T-helper 17 cell (primary cell): ENCODE measurements around the gene ASAP2. TPM values are rescaled to one million over a fixed set of nuclear protein-coding genes. Genes with fewer than 3 reads are reported as not detected.
A peak's percentile ranks its signal among the peaks of the same experiment; 100 is the strongest.
"Not testable (repeated sequence)": the region's sequence is repeated elsewhere in the genome, so short reads cannot be mapped to it uniquely, and the experiment has no call there.

Source experiments
- ATAC-seq: fragments of 150-1000 bp; cut with Tn5 transposase; 2 replicates; pipeline ENCODE4 v1.10.0; 2021; ENCODE audit warnings: mild to moderate bottlenecking, moderate library complexity
- DNase-seq, 3 donors: peaks; one replicate each; pipeline versions ENCODE4 v3.0.0 to v3.0.0-alpha.2; 2020 to 2021
- H3K9me3 ChIP-seq: one replicate; pipeline ENCODE4 v1.7.0; 2013; ENCODE audit warnings: low read length, mild to moderate bottlenecking; ENCODE audit not compliant: control insufficient read depth, poor library complexity, severe bottlenecking
- H3K27ac Mint-ChIP-seq: one replicate; pipeline ENCODE4 v1.8.0; 2022; ENCODE audit warnings: mild to moderate bottlenecking, moderate library complexity, mixed read lengths
- H3K27me3 Mint-ChIP-seq: one replicate; pipeline ENCODE4 v1.8.0; 2022; ENCODE audit warnings: mixed read lengths
- H3K36me3 Mint-ChIP-seq: one replicate; pipeline ENCODE4 v1.8.0; 2022; ENCODE audit warnings: low read depth, mixed read lengths
- H3K4me1 Mint-ChIP-seq: one replicate; pipeline ENCODE4 v1.8.0; 2022; ENCODE audit warnings: mild to moderate bottlenecking, mixed read lengths
- H3K4me3 Mint-ChIP-seq: one replicate; pipeline ENCODE4 v1.8.0; 2022; ENCODE audit warnings: mild to moderate bottlenecking, moderate library complexity, mixed read lengths
- total RNA-seq, 4 donors: library from RNA in 2 of 4; stranded (reverse) in 2 of 4; gene quantifications; one replicate each; pipeline ENCODE4 v1.2.3 and lab custom pipeline; 2022 to 2026

The ASAP2 gene
- total RNA-seq, 2 donors from 2014 or later, result 0.75 to 14.8 TPM

- ATAC-seq (no peak), DNase-seq (no peak)
Observed at GRCh38 chr2:9262671-9263171, 56.1 kb downstream of the ASAP2 start.

GRCh38 chr2:9263428-9263827 is 56.8 kb downstream of the ASAP2 start:
- H3K9me3 ChIP-seq, result no peaks in the 10 kb centered on the region
- Mint-ChIP-seq H3K4me3 (no peak overlapping the region), H3K36me3 (no peaks in the 10 kb centered on the region), H3K4me1 (peaks cover 10% of the 10 kb centered on the region), H3K27ac (peak overlapping the region; percentile 78), H3K27me3 (peaks cover 30% of the 10 kb centered on the region)
- ATAC-seq (no peak), DNase-seq (no peak)

More at GRCh38 chr2:9262671-9263171, 56.1 kb downstream of the ASAP2 start:
- H3K4me3 Mint-ChIP-seq, result no peak overlapping the region
- H3K9me3 ChIP-seq, result no peaks in the 10 kb centered on the region
- no peaks in the 10 kb centered on the region for H3K36me3 Mint-ChIP-seq
- peak overlapping the region; percentile 78 for H3K27ac Mint-ChIP-seq
- peaks cover 30% of the 10 kb centered on the region for H3K27me3 Mint-ChIP-seq
- peaks cover 10% of the 10 kb centered on the region for H3K4me1 Mint-ChIP-seq

- Mint-ChIP-seq H3K36me3 (no peaks in the 10 kb centered on the region), H3K4me1 (peaks cover 7% of the 10 kb centered on the region), H3K4me3 (no peak overlapping the region), H3K27ac (no peak overlapping the region), H3K27me3 (peaks cover 23% of the 10 kb centered on the region)
- no peaks in the 10 kb centered on the region for H3K9me3 ChIP-seq
- DNase-seq (no peak), ATAC-seq (no peak)
Observed at GRCh38 chr2:9264301-9264700, 57.7 kb downstream of the ASAP2 start.

GRCh38 chr2:9266711-9267110 is 60.1 kb downstream of the ASAP2 start:
- H3K4me1 Mint-ChIP-seq, result peaks cover 7% of the 10 kb centered on the region
- DNase-seq, result no peak
- peaks cover 11% of the 10 kb centered on the region for H3K27me3 Mint-ChIP-seq
- H3K36me3 Mint-ChIP-seq, result no peaks in the 10 kb centered on the region
- peak overlapping the region; percentile 67 for H3K27ac Mint-ChIP-seq
- H3K9me3 ChIP-seq, result no peaks in the 10 kb centered on the region
- no peak for ATAC-seq
- no peak overlapping the region for H3K4me3 Mint-ChIP-seq

GRCh38 chr2:9267286-9267685 is 60.7 kb downstream of the ASAP2 start:
- not testable (repeated sequence) for ATAC-seq, H3K4me1 Mint-ChIP-seq

GRCh38 chr2:9268301-9269080 is 61.9 kb downstream of the ASAP2 start:
- no peak for DNase-seq
- Mint-ChIP-seq H3K27ac (no peak overlapping the region), H3K4me3 (no peak overlapping the region), H3K27me3 (peaks cover 3% of the 10 kb centered on the region), H3K4me1 (peaks cover 2% of the 10 kb centered on the region), H3K36me3 (no peaks in the 10 kb centered on the region)
- H3K9me3 ChIP-seq, result no peaks in the 10 kb centered on the region
- no peak for ATAC-seq

More at GRCh38 chr2:9267286-9267685, 60.7 kb downstream of the ASAP2 start:
- not testable (repeated sequence) for H3K9me3 ChIP-seq, H3K4me3 Mint-ChIP-seq, DNase-seq, H3K27ac Mint-ChIP-seq, H3K36me3 Mint-ChIP-seq
- H3K27me3 Mint-ChIP-seq, result peaks cover 11% of the 10 kb centered on the region

GRCh38 chr2:9269295-9269694 is 62.7 kb downstream of the ASAP2 start:
- Mint-ChIP-seq H3K4me1 (no peaks in the 10 kb centered on the region), H3K36me3 (no peaks in the 10 kb centered on the region), H3K27me3 (no peaks in the 10 kb centered on the region), H3K4me3 (no peak overlapping the region), H3K27ac (no peak overlapping the region)
- DNase-seq (no peak), ATAC-seq (no peak)
- H3K9me3 ChIP-seq, result no peaks in the 10 kb centered on the region

GRCh38 chr2:9269695-9270360 is 63.2 kb downstream of the ASAP2 start:
- Mint-ChIP-seq H3K27ac (no peak overlapping the region), H3K4me3 (no peak overlapping the region), H3K4me1 (no peaks in the 10 kb centered on the region), H3K27me3 (peaks cover 5% of the 10 kb centered on the region), H3K36me3 (no peaks in the 10 kb centered on the region)
- DNase-seq (no peak), ATAC-seq (no peak)
- H3K9me3 ChIP-seq, result no peaks in the 10 kb centered on the region

- Mint-ChIP-seq H3K4me3 (no peak overlapping the region), H3K27ac (peak overlapping the region; percentile 22), H3K4me1 (no peaks in the 10 kb centered on the region), H3K36me3 (no peaks in the 10 kb centered on the region), H3K27me3 (peaks cover 16% of the 10 kb centered on the region)
- ATAC-seq (no peak), DNase-seq (no peak)
- no peaks in the 10 kb centered on the region for H3K9me3 ChIP-seq
Observed at GRCh38 chr2:9271091-9271490, 64.5 kb downstream of the ASAP2 start.

GRCh38 chr2:9271691-9272090 is 65.1 kb downstream of the ASAP2 start:
- H3K9me3 ChIP-seq, result no peaks in the 10 kb centered on the region
- H3K4me1 Mint-ChIP-seq, result no peaks in the 10 kb centered on the region
- H3K27me3 Mint-ChIP-seq, result peaks cover 19% of the 10 kb centered on the region
- no peak for DNase-seq
- no peaks in the 10 kb centered on the region for H3K36me3 Mint-ChIP-seq
- no peak overlapping the region for H3K4me3 Mint-ChIP-seq
- H3K27ac Mint-ChIP-seq, result no peak overlapping the region
- ATAC-seq, result no peak

- no peaks in the 10 kb centered on the region for H3K4me1 Mint-ChIP-seq
- DNase-seq, result no peak
- no peak for ATAC-seq
- no peak overlapping the region for H3K27ac Mint-ChIP-seq
- no peaks in the 10 kb centered on the region for H3K9me3 ChIP-seq
- no peak overlapping the region for H3K4me3 Mint-ChIP-seq
- peaks cover 36% of the 10 kb centered on the region for H3K27me3 Mint-ChIP-seq
- no peaks in the 10 kb centered on the region for H3K36me3 Mint-ChIP-seq
Observed at GRCh38 chr2:9273486-9274130, 67.0 kb downstream of the ASAP2 start.

- H3K9me3 ChIP-seq, result no peaks in the 10 kb centered on the region
- DNase-seq (no peak), ATAC-seq (no peak)
- Mint-ChIP-seq H3K36me3 (no peaks in the 10 kb centered on the region), H3K27me3 (peaks cover 40% of the 10 kb centered on the region), H3K27ac (no peak overlapping the region), H3K4me1 (no peaks in the 10 kb centered on the region), H3K4me3 (no peak overlapping the region)
Observed at GRCh38 chr2:9274701-9275343, 68.2 kb downstream of the ASAP2 start.

GRCh38 chr2:9275399-9275798 is 68.8 kb downstream of the ASAP2 start:
- H3K4me3 Mint-ChIP-seq, result no peak overlapping the region
- DNase-seq (no peak), ATAC-seq (no peak)
- H3K27ac Mint-ChIP-seq, result no peak overlapping the region
- no peaks in the 10 kb centered on the region for H3K36me3 Mint-ChIP-seq
- no peaks in the 10 kb centered on the region for H3K9me3 ChIP-seq
- peaks cover 45% of the 10 kb centered on the region for H3K27me3 Mint-ChIP-seq
- H3K4me1 Mint-ChIP-seq, result no peaks in the 10 kb centered on the region
